Measurements from ENCODE around the gene VKORC1L1.
"Not testable (repeated sequence)": the region's sequence is repeated elsewhere in the genome, so short reads cannot be mapped to it uniquely, and the experiment has no call there.

VKORC1L1 gene

GRCh38 chr7:65885533-65885932 lies 12.7 kb downstream of the VKORC1L1 start:
- not testable (repeated sequence) for DNase-seq

GRCh38 chr7:65888434-65889156 lies 15.7 kb downstream of the VKORC1L1 start:
- not testable (repeated sequence) for DNase-seq

GRCh38 chr7:65889722-65890121 lies 16.8 kb downstream of the VKORC1L1 start:
- not testable (repeated sequence) for DNase-seq

GRCh38 chr7:65892161-65892560 lies 19.3 kb downstream of the VKORC1L1 start:
- DNase-seq: no peak

- DNase-seq: no peak
Observed at GRCh38 chr7:65892835-65893234, 20.0 kb downstream of the VKORC1L1 start.

- DNase-seq: no peak
Observed at GRCh38 chr7:65896279-65896870, 23.5 kb downstream of the VKORC1L1 start.

GRCh38 chr7:65897289-65897688 lies 24.4 kb downstream of the VKORC1L1 start:
- DNase-seq: not testable (repeated sequence)

- DNase-seq: not testable (repeated sequence)
Observed at GRCh38 chr7:65898677-65899447, 26.0 kb downstream of the VKORC1L1 start.

- DNase-seq: no peak
Observed at GRCh38 chr7:65902306-65902705, 29.4 kb downstream of the VKORC1L1 start.

- no peak for DNase-seq
Observed at GRCh38 chr7:65907501-65908198, 34.8 kb downstream of the VKORC1L1 start.

- DNase-seq: no peak
Observed at GRCh38 chr7:65910237-65910636, 37.4 kb downstream of the VKORC1L1 start.

GRCh38 chr7:65912237-65912636 lies 39.4 kb downstream of the VKORC1L1 start:
- no peak for DNase-seq

- DNase-seq: no peak
Observed at GRCh38 chr7:65915921-65916657, 43.2 kb downstream of the VKORC1L1 start.

GRCh38 chr7:65923316-65923715 lies 50.4 kb downstream of the VKORC1L1 start:
- DNase-seq: no peak

GRCh38 chr7:65924193-65924592 lies 51.3 kb downstream of the VKORC1L1 start:
- DNase-seq: no peak

GRCh38 chr7:65925040-65925439 lies 52.2 kb downstream of the VKORC1L1 start:
- no peak for DNase-seq

- DNase-seq: no peak
Observed at GRCh38 chr7:65926588-65926987, 53.7 kb downstream of the VKORC1L1 start.

- DNase-seq: no peak
Observed at GRCh38 chr7:65927489-65928448, 54.9 kb downstream of the VKORC1L1 start.

GRCh38 chr7:65931685-65932084 lies 58.8 kb downstream of the VKORC1L1 start:
- DNase-seq: no peak

- DNase-seq: no peak
Observed at GRCh38 chr7:65937296-65937695, 64.4 kb downstream of the VKORC1L1 start.

GRCh38 chr7:65938336-65938895 lies 65.5 kb downstream of the VKORC1L1 start:
- DNase-seq: no peak
